Stimulated activated CD4-positive, alpha-beta T cell treated with anti-CD3 and anti-CD28 coated beads, Interleukin-2, amount 100 ng/mL, for 24 hours (primary cell): ENCODE measurements around the gene UBE2J2.

Source experiments
- DNase-seq, 2 donors: peaks; one replicate each; pipeline ENCODE4 v3.0.0-alpha.2; 2020

Gene UBE2J2

DNA sequence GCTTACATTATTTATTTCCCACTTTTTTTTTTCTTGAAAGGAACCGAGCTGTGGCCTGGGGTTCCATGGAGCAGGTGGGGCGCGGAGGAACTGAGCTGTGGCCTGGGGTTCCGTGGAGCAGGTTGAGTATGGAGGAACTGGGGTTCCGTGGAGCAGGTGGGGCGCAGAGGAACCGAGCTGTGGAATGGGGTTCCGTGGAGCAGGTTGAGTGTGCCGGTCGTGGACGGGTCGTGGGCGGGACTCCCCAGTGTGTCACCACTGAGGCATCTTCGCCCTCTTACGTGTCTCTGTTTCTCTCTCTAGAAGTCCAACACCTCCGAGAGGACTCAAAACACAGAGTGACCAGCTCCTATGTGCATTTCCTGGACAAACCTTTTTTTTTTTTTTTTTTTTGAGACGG, 5.4 kb upstream of the UBE2J2 start:
- no peak for DNase-seq

DNA sequence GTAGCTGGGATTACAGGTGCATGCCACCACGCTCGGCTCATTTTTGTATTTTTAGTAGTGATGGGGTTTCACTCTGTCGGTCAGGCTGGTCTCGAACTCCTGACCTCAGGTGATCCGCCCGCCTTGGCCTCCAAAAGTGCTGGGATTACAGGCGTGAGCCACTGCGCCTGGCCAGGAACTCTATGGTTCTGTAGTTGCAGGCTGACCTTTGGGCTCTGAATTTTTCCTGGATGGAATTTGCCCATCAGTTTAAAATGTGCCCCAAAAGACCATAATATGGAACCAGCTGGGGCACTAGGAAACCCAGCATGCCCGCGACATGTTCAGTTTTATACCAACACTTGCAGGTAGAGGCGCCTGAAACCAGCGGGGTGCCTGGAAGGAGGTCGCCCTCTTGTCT, 5.0 kb upstream of the UBE2J2 start:
- no peak for DNase-seq

DNA sequence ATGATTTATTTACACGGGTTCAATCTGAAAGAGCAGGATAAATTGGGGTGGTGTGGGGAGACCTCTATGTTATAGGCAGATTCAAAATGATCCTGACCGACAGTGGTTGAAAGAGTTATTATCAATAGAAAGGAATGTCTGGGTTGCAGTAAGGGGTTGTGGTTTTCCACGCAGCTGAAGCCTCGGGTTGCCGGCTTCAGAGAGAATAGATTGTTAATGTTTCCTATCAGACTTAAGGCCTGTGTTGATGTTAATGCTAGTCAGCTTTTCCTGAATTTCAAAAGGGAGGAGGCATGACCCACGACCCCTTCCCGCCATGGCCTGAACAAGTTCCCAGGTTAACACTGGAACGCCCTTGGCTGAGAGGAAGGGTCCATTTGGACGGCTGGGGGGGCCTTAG, 2.2 kb upstream of the UBE2J2 start:
- no peak for DNase-seq

DNA sequence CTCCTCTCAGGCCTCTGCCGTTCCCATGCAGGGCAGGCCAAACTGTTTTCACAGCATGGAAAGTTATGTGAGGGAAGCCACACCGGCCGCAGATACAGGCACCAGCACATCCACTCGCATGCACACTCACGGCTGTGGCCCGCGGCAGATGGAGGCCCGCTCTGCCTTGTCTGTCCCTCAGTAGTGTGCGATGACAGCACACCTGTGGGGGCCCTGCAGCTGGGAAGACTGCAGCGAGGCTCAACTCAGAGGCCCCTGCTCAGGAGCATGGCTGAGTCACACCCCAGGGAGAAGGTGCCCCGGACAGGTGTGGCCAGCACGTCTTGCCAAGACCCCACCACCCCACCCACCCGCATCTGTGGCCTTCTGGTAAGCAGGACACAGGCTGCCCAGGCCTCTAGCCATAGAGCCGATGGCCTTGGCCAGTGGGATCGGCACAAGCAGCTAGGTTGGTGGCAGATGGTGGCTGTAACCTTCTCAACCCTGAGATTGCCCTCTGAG, 1.3 kb upstream of the UBE2J2 start:
- DNase-seq: no peak

DNA sequence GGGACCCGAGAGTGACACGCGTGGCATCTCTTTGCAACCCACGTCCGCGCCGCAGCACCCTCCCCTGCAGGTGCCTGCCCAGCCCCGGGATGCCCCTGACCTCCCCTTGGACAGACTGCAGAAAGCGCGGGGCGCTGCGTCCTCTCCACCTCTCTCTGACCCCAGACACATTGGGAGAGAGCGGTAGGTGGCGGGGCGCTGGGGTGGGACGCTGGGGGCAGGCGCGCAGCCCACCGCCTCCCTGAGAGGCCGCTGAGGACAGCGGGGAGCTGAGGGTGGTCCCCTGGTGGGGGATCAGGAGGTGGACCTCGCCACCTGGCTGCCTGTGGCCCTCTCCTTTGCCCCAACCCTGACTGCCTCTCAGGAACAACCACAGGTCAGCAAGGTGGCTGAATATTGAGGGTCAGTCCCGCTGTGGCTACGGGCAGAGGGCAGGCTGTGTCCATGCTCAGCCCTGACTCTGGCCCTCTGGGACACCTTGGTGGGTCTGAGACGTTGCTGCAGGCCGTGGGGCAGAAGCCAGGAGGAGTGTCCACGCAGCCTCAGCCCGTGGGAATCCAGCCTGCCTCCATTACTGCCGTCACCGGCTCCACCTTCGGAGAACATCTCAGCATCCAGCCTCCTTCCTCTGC, 761 bp upstream of the UBE2J2 start:
- no peak for DNase-seq

DNA sequence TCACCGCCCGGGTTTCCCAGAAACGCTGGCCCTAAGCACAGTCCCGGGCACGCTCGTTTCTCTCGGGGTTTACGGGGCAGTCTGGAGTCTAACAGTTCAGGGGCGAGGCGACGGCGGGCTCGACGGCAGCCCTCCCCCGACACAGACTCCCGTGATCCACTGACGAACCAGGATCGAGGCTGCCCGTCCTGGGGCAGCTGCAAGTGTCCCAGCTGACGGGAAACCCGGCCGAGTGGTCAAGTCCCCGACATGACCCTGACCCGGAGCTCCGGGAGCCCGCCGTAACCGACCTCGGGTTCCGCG, 494 bp downstream of the UBE2J2 start:
- no peak for DNase-seq

DNA sequence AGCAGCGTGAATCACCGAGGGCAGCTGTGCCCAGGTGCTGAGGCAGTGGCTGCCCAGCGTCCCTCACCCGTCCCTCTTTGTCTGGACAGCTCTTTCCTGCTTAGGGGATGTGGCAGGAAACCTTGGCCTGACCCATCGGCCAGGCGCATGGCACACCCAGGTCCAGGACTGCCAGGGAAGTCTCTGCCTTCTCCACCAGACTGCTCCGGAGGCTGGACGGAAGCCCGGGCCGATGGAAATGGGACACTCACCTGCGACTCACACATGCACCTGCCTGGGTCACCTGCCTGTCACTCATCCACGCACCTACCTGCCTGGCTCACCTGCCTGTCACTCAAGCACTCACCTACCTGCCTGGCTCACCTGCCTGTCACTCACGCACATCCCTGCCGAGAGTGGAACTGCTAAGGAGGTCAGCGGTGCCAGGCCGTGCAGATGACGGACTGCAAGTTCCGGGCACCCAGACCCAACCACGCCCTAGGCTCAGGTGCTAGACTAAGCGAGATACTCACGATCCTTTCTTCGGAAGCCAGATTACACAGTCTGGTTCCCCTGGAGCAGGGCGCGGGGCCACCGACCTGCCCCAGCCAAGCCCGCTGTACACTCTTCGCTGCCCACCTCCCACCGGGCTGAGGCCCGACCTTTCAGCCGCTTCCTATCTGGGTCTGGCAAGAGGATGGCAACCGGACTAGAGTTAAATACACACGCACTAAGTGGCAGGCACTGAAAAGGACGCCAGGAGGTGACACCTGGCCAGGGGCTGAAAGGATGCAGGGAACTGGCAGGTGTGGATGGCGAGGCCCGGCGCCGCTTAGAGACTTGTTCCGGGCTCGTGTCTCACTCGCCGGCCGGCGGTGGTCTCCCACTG, 1.1 kb downstream of the UBE2J2 start:
- no peak for DNase-seq

DNA sequence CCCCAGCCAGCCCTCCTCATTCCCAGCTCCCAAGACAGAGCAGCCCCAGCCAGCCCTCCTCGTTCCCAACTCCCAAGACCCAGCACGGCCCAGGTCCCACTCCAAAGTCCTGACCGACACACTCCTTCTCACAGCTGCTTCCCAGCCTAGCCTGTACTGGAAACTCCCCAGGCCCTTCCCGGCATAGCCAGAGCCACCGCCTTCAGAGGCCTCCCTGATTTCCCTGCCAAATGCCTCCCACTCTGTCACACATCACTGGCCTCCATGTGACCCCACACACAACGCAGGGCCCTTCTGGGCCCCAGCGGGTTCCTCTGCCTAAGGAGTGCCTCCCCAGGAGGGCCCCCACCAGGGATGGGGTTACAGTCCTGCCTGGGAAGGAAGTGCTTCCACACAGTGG, 2.8 kb downstream of the UBE2J2 start:
- DNase-seq: no peak

DNA sequence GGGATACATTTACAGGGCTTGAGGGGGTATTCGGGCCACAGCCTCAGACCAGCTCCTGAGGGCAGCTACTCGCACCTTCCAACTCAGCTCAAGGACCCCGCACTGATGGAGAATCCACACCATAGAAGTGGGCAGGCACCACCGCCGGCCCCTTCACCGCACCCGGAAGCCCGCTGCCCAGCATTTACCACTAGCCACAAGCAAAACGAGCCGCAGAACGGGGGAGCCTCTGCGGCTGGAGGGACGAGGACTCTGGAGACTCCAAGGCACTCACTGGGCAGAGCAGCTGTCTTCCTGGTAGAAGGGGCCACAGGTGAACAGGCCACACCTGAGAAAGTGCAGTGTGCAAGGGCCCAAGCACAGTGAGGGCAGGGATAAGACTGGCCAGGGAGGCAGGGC, 5.4 kb downstream of the UBE2J2 start:
- DNase-seq: no peak

DNA sequence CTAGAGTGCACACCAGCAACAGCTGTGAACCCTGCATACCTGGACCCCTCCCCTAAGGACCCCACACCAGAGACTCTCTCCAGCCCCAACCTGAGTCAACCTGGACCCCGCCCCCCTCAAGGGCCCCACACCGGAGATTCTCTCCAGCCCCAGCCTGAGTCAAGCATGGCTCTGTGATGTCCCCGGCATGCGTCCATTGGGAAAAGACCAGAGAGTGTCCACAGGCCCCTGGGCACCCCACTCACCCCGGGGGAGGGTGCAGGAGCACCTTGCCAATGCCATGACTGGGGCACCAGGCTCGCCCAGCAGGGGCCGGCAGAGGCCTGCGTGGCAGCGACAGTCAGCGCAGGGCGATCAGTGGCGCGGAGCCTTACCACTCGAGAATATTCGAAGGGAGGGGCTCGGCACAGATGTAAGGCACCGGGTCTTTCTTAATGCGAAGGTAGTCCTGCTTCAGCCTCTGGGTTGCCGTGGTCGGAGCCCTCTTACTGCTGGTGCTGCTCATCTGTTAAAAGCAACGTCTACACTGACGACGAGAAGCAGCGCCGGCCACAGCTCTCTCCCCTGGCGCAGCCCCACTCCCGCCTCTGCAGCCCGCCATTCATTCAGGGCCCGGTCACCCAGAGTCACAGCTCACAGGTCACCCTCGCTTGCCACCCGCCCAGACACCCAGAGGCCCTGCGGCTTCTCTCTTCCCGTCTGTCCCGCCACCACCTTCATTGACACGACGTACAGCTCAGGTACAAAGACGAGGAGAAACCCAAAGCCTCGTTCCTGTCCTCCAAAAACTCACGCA, 6.0 kb downstream of the UBE2J2 start:
- no peak for DNase-seq

DNA sequence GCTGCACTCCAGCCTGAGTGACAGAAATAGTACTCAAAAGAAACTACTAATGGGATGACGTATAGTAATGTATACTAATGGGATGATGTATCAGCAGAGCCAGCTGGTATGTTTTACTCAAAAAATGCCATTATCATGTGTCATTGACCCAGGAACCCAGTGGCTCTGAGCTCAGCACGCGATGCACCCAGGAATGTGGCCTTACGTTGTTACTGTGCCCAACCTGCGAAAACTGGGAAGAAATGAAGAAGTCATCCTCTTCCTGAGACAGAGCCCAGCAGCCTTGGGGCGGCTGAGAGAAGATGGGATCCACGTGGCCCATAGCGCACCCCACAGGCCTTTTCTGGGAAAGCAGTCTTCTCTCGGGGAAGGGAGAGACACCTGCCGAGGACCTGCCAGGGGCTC, 8.8 kb downstream of the UBE2J2 start:
- DNase-seq: no peak

DNA sequence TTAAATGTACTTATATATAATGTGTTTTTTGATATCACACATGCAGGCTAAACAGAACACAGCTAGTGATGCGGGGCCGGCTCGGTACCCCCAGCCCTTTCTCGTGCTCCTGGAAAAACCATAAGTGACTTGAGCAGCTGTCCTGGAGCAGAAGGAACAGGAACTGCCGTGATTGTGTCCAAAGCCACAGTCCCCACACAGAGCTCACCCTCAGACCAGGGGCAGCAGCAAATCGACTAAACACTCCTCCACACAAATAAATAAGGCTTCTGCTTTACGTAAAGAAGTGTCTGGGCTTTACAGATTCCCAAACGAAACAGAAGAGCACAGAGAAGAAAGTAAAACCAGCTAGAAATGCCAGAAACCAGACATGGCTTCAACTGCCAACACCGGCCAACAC, 9.6 kb downstream of the UBE2J2 start:
- DNase-seq: no peak

DNA sequence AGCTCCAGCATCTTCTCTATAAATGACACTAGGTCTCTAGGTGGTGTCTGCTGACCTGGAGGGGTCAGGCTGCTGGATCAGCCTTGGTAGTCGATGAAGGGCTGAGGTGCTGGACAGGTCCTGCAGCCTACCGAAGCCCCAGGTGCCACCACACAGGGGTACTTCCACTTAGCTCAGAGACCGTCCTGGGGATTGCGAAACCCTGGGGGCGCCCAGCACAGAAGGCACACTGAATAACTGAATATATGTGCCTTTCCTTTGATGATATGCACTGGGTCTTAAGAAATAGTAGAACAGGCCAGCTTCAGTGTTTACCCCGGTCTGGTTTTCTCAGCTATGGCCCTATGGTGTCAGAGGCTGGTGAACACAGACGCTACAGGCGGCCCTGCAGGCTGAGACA, 10.9 kb downstream of the UBE2J2 start:
- DNase-seq: no peak

DNA sequence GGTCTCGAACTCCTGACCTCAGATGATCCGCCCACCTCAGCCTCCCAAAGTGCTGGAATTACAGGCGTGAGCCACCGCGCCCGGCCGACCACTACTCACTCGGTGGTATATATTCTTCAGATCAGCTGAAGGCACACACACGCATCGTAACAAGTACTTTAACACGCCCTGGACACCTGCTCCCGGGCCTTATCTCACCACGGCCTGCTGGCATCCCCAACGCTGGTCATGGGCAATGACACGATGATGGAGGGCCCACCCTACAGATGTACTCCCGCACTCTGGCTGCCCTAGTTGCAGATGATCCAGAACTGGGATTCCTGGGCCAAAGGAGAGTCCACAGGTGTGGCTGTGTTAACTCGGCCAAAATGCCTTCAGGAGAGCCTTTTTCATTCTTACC, 11.6 kb downstream of the UBE2J2 start:
- no peak for DNase-seq

DNA sequence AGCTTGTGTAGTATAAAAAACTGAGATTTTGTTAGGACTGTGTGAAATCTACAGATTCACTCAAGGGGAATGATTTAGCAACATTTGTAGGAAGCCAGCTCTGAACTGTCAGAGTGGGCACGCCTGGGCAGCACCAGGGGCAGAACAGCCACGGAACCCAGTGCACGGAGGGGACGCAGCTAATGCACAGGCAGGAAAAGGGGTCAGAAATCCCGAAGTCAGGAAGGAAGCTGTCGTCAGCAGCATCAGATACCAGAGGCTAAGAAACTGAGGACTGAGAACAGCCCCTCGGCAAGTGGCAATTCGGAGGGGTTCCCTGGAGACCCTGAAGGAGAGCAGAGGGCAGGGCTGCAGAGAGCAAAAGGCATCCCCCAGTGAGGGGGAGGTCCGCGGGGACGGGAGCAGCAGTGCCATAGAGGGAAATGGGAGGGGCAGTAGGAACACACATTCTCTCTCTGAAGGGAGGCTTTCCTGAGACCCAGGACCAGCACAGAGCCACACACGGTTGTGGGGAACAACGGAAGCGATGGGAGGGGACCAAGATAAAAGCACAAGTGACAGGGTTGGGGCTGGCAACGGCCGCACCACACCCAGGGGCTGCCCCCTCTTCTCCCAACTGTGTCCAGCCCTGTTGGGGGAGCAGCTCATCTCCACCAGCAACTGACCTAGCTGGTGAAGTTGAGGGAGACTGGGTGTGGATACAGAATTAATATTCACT, 12.7 kb downstream of the UBE2J2 start:
- DNase-seq: no peak

DNA sequence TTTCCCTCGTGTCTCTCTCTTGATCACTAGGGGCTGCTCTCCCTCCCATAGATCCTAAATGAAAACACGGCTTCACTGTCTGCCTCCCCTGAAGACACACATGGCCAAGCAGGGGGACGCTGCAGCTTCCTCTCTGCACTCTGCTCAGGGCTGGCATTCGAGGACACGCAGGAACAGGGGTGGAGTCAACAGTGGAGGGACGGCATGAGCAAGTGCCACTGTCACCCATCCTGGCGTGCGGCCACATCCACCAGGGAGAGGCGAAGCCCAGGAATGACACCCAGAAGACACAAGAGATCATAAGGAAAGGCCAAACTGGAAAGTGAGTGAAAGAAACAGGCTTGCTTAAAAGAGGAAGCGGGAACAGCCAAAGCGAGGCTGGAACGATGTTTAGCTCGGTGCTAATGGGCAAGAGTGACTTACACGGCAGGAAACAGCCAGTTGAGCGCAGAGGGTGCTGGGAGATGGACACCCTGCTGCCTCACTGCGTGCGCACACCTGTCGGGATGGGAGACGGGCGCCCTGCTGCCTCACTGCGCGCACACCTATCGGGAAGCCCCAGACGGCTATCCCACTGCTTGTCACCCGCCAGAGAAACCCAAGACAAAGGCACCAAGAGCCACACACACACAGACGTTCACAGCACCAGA, 13.6 kb downstream of the UBE2J2 start:
- DNase-seq: no peak

DNA sequence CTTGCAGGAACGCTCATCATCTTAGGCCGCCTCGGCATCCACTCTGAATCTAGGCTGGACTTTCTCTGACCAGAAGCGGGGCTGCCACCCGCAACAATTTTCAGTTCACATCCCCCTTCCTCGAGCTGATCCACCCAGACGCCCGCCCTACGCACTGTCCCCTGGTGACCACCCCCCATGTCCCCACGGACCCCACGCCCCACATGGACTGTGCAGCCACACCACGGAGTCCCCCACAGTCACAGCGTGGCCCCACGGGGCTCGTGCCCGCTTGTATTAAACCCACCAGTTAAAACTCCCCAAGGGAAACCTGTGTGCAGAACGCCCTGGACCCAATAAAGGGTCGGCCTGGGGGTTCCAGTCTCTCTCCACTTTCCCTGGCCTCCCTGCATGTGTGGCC, 14.1 kb downstream of the UBE2J2 start:
- DNase-seq: no peak

DNA sequence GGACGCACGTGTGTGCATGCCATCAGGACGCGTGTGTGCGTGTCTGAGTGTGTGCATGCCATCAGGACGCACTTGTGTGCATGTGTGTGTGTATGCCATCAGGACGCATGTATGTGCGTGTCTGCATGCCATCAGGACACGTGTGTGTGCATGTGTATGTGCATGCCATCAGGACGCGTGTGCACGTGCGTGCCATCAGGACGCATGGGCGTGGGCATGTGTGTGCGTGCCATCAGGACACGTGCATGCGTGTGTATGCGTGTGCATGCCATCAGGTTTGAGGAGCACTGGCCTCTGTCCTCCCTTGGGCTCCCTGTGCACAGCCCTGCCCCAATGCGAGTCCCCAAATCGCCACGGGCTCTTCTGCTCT, 14.6 kb downstream of the UBE2J2 start:
- DNase-seq: no peak

DNA sequence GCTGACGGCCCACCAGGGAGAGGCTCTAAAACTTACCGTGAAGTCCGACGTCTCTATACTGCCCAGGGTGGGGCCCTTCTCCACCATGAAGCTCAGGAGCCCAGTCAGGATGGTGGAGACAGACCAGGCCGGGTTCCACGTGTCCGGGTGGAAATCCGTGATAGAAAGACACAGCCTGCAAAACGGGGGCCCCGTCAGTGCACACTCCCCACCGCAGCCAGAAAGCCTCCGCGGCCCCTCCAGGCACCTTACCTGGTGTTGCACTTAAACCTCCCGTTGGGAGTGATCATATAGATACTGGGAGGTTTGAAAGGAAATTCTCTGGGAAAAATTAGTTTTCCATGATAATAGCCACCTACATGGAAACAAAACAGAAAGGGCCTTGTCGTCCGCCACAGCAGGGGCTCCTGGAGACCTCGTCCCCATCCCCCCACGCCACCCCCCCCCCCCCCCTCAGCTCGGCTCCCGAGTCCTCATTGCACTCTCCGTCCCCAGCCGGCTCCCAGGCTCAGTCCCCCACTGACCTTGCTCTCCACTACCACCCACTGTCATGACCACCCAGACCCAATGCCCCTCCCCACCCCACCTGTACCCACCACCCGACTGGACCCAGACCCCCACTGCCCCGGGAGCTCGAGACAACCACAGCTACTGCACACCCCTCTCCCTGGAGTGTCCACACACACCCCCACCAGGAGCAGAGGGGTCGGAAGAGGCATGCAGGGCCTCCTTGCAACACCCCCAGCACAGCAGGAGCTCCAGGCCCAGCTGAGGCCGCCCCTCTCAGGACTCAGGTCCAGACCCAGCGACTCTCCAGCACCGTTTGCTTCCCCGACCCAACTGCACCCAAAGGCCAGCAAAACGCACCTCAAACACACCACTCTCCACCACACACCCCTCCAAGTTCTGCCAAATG, 16.4 kb downstream of the UBE2J2 start:
- no peak for DNase-seq

DNA sequence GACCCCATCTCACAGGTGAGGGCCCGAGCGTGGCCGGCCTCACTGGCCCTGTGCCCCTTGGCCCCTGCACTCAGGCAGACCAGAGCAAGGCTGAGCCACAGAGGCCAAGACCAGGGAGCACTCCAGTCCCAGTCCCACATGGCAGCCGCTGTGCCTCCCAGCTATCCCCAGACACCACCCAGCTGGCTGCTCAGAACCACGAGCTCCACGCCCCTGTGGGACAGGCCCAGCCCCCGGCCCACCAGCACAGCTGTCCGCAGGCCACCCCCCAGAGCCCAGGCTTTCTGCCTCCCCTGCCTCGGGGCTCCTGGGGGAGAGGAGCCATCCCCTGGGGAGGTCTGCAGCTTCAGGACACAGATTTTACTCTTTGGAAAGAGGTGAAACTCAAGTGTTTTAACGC, 18.0 kb downstream of the UBE2J2 start:
- no peak for DNase-seq

DNA sequence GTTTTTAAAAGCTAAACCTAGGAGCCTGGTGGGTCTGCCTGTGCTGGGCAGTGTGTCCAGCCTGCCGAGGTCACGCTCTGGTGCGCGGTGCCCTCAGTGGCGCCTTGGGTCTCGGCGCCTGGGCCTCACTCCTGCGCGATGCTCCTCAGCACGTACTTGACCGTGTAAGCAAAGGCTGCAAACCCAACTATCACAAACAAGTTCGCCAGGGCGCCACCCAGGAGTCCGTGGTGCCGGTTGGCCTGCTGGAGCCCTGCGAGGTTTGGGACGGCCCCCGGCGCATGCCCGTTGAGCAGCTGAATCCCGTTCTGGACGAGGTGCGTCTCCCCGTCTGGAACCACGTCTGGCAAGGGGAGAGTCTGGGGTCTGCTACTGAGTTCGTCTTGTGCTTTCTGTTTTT, 18.6 kb downstream of the UBE2J2 start:
- DNase-seq: no peak

DNA sequence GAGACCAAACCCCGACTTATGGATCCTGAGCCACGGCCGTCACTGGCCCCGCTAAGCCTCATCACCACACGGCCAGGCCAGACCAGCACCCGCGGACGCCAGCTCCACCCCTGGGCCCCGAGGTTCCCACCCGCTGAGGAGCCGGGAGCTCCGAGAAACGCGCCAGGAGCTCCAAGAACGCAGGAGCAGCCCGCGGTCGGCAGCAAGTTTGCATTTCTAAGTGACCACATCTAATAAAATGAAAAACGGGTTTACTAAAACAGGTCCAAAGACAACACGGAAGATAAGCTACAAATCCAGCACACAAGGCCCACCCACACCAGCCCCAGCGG, 19.0 kb downstream of the UBE2J2 start:
- DNase-seq: no peak
